Liver (tissue), 3 donors: ENCODE results near the gene FAM168B.
A peak's percentile ranks its signal among the peaks of the same experiment; 100 is the strongest.

Experiments
- ATF3 ChIP-seq: IDR thresholded peaks from 2 replicates; pipeline ENCODE4 v1.6.1; 2016; ENCODE audit warnings: antibody characterized with exemption
- CTCF ChIP-seq: fragments of 150-350 bp; IDR thresholded peaks from 2 replicates; pipeline ENCODE4 v1.5.1; 2017; ENCODE audit warnings: improper control_type of control experiment, low read depth, low read length; ENCODE audit not compliant: missing input control
- GABPA ChIP-seq, 2 donors: IDR thresholded peaks in 1 of 2; conservative IDR thresholded peaks in 1 of 2; 2 replicates each; pipeline ENCODE4 v1.6.1; 2016; ENCODE audit warnings: antibody characterized with exemption in 2 of 2, mild to moderate bottlenecking in 1 of 2, moderate library complexity in 1 of 2
- HNF4A ChIP-seq, 2 donors: conservative IDR thresholded peaks; 2 replicates each; pipeline ENCODE4 v1.6.1; 2016; ENCODE audit warnings: antibody characterized with exemption in 2 of 2, mild to moderate bottlenecking in 2 of 2
- MAX ChIP-seq: IDR thresholded peaks from 2 replicates; pipeline ENCODE4 v1.6.1; 2016; ENCODE audit warnings: antibody characterized with exemption
- REST ChIP-seq: IDR thresholded peaks from 2 replicates; pipeline ENCODE4 v1.6.1; 2016; ENCODE audit warnings: antibody characterized with exemption, mild to moderate bottlenecking
- RXRA ChIP-seq, 2 donors: IDR thresholded peaks; 2 replicates each; pipeline ENCODE4 v1.6.1; 2017 to 2018; ENCODE audit warnings: antibody characterized with exemption in 2 of 2, mild to moderate bottlenecking in 1 of 2
- YY1 ChIP-seq: IDR thresholded peaks from 2 replicates; pipeline ENCODE4 v1.6.1; 2016; ENCODE audit warnings: antibody characterized with exemption, mild to moderate bottlenecking
- donor health status: healthy.
- donor health status: healthy.

- TF ChIP-seq CTCF (no peak), RXRA (IDR thresholded peaks at IDR 0.05) (peak; percentile 53 to 60), MAX (peak; percentile 33), REST (peak; percentile 13), HNF4A (conservative IDR thresholded peaks at IDR 0.05) (peak; percentile 45 to 49), GABPA (IDR thresholded peaks at IDR 0.05 in 1 of 2, conservative IDR thresholded peaks at IDR 0.05 in 1 of 2) (peak in 1 of 2 donors; percentile 12), YY1 (peak; percentile 39), ATF3 (peak; percentile 60)
Measured at GRCh38 chr2:131104487-131105155, 11.4 kb upstream of the FAM168B start.
